NCI-H524 (cell line): ENCODE data around the gene CFD.

Source experiments
- DNase-seq, 2 experiments: peaks; one replicate each; lab custom pipeline; 2025; lab: John Stamatoyannopoulos, UW

The CFD gene

GRCh38 chr19:906480-906879 is 47.0 kb downstream of the CFD start:
- DNase-seq = no peak

- no peak for DNase-seq
Measured at GRCh38 chr19:907183-907853, 47.9 kb downstream of the CFD start.

GRCh38 chr19:911197-912033 is 52.0 kb downstream of the CFD start:
- no peak for DNase-seq

GRCh38 chr19:912181-913079 is 53.0 kb downstream of the CFD start:
- DNase-seq = peak in 1 of 2 experiments; percentile 44
